GM18526 (cell line): ENCODE measurements around the gene RPS6KC1.

Source experiments
- POLR2A ChIP-seq: IDR thresholded peaks from 3 replicates; pipeline ENCODE4 v1.6.1; 2011; ENCODE audit not compliant: insufficient read length; ENCODE audit errors: extremely low read depth

RPS6KC1 gene

GRCh38 chr1:213124590-213124989 lies 73.5 kb downstream of the RPS6KC1 start:
- no peak for TF ChIP-seq POLR2A

GRCh38 chr1:213125643-213126042 lies 74.6 kb downstream of the RPS6KC1 start:
- TF ChIP-seq POLR2A = no peak

- TF ChIP-seq POLR2A = no peak
Observed at GRCh38 chr1:213127074-213127473, 76.0 kb downstream of the RPS6KC1 start.

GRCh38 chr1:213131851-213132655 lies 81.0 kb downstream of the RPS6KC1 start:
- no peak for TF ChIP-seq POLR2A

GRCh38 chr1:213135572-213135971 lies 84.5 kb downstream of the RPS6KC1 start:
- no peak for TF ChIP-seq POLR2A

GRCh38 chr1:213136190-213136917 lies 85.3 kb downstream of the RPS6KC1 start:
- no peak for TF ChIP-seq POLR2A

GRCh38 chr1:213138391-213138790 lies 87.3 kb downstream of the RPS6KC1 start:
- TF ChIP-seq POLR2A = no peak

- TF ChIP-seq POLR2A = no peak
Observed at GRCh38 chr1:213138892-213139291, 87.9 kb downstream of the RPS6KC1 start.

GRCh38 chr1:213148905-213149304 lies 97.9 kb downstream of the RPS6KC1 start:
- no peak for TF ChIP-seq POLR2A

- TF ChIP-seq POLR2A = no peak
Observed at GRCh38 chr1:213154056-213154685, 103.1 kb downstream of the RPS6KC1 start.

- no peak for TF ChIP-seq POLR2A
Observed at GRCh38 chr1:213159376-213159775, 108.3 kb downstream of the RPS6KC1 start.

- TF ChIP-seq POLR2A = no peak
Observed at GRCh38 chr1:213162338-213162737, 111.3 kb downstream of the RPS6KC1 start.

- no peak for TF ChIP-seq POLR2A
Observed at GRCh38 chr1:213162862-213163261, 111.8 kb downstream of the RPS6KC1 start.

- no peak for TF ChIP-seq POLR2A
Observed at GRCh38 chr1:213163278-213163711, 112.3 kb downstream of the RPS6KC1 start.

- TF ChIP-seq POLR2A = no peak
Observed at GRCh38 chr1:213164561-213164960, 113.5 kb downstream of the RPS6KC1 start.

GRCh38 chr1:213166852-213167251 lies 115.8 kb downstream of the RPS6KC1 start:
- no peak for TF ChIP-seq POLR2A
